Glomerular endothelial cell (primary cell): ENCODE data around the gene NOSTRIN. TPM values are rescaled to one million over a fixed set of nuclear protein-coding genes. Genes with fewer than 3 reads are reported as not detected.
"Not testable (repeated sequence)": the region's sequence is repeated elsewhere in the genome, so short reads cannot be mapped to it uniquely, and the experiment has no call there.

Experiments used
- DNase-seq: peaks from one replicate; pipeline ENCODE4 v3.0.0-alpha.2; 2011; ENCODE audit warnings: low read depth, low spot score; ENCODE audit errors: extremely low read depth
- total RNA-seq: library from RNA; depleted of rRNA; stranded (reverse); fragments of >200 nt; gene quantifications from 2 replicates; pipeline ENCODE4 v1.2.3, GENCODE V29; 2015

Gene NOSTRIN
- total RNA-seq, 1 donor from 2014 or later: 20.1 TPM

DNA sequence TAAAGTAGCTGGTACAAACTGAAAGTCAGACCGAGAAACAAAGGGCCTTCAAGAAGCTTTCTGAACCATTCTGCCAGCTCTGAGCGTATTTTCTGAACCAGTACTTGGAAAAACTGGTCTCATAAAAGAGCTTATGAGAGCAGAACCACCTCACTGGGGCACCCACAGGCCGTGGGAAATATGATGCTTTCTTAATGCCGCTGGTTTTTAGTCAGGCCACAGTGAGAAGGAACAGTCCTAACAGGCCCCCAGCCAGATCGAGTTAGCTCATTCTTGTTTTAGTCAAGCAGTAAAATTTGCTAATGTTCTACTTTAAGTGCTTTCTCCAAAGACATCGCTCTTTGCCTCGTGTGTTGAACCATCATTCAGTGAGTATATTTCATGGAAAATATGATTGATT, 12.7 kb upstream of the NOSTRIN start:
- no peak for DNase-seq

DNA sequence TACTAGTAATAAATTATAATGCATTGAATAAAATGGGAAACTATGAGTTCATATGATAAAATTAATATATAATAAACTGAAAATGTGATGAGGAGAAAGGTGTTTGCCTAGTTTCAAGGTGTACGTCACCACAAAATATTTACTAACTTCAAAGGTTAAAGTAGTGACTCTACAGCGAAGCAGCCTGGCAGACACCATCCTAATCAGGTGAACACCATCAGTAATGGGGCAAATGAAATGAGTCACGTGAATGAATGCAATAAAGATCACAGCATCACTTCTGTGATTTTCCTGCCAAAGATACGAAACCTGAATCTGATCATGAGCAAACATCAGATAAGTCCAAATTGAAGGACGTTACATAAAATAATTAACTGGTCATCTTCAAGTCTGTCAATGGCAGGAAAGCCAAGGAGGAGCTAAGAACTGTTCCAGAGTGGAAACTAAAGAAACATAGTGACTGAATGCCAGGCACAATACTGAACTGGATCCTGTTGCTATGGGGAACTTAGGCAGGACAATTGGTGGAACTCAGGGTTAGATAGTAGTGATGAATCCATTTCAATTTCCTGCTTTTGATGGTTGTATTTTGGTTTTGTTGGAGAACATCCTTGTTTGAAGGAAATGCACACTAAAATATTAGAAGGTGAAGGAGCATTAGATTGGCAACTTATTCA, 12.1 kb upstream of the NOSTRIN start:
- DNase-seq: no peak

DNA sequence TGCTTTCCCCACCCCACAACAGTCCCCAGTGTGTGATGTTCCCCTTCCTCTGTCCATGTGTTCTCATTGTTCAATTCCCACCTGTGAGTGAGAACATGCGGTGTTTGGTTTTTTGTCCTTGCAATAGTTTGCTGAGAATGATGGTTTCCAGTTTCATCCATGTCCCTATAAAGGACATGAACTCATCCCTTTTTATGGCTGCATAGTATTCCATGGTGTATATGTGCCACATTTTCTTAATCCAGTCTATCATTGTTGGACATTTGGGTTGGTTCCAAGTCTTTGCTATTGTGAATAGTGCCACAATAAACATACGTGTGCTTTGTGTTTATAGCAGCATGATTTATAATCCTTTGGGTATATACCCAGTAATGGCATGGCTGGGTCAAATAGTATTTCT, 11.3 kb upstream of the NOSTRIN start:
- DNase-seq: not testable (repeated sequence)

DNA sequence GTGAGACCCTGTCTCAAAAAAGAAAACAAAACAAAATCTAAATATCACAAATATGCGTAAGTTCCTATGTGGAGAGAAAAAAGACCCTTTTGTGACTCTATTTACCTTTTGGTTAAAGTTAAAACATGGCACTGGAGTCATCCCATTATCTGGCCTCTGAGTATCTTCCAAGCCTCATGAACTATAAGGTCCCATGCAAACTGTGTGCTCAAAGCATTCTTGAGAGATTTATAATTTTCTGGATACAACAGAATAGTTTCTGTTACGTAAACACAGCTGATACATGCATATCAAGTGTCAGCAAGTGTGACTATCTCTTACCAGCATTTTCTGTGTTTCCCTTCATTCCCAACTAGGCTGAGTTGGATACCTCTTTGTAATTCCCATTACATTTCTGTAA, 8.8 kb upstream of the NOSTRIN start:
- DNase-seq: no peak

- no peak for DNase-seq
Observed at GRCh38 chr2:168794968-168795367, 7.5 kb upstream of the NOSTRIN start.

DNA sequence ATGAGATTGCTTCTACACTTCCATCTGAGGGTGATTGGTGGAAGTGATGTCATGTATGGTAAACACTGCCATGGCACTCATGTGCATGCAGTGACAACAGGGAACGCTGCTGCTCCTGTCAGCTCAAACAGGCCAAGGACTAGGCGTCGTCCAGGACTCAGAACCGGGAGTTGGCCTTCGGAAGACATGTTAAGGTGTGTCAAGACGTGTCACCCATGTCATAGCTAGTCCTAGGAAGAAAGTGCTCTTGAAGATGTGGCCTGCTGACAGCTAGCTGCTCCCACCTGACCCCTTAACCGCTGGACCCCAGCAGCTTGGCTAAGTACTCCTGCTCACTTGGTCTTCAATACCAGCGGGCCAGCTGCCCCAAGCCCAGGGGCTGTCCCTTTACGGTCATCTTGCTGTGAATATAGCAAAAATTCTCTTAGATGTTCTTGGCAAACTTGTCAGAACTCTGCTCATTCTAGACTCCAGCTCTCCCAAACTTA, 6.3 kb upstream of the NOSTRIN start:
- DNase-seq: no peak

DNA sequence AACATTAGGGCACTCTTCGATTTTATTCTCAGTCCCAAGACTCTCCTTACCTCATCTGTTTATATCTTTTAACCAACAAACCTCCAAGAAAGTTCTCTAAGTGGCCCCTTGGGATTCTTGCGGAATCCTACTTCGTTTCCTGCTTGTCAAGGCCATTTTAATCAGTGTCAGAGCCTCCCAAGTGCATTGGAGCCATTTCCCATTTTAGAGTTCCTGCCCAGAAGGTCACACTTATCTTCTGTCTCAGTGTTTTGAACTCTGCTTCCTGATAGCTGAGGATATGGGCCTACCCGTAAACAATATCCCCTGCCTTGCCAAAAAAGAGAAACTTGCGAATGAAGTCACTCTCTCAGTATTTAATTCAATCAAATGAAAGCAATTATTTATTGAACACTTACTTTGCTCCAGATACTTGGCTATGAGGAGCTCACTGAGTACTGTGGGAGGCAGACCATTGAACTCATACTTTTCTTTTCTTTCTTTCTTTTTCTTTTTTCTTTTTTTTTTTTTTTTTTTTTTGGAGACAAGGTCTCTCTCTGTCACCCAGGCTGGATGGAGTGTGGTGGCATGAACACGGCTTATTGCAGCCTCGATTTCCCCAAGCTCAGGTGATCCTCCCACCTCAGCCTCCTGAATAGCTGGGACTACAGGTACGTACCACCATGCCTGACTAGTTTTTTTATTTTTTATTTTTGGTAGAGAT, 5.7 kb upstream of the NOSTRIN start:
- no peak for DNase-seq

DNA sequence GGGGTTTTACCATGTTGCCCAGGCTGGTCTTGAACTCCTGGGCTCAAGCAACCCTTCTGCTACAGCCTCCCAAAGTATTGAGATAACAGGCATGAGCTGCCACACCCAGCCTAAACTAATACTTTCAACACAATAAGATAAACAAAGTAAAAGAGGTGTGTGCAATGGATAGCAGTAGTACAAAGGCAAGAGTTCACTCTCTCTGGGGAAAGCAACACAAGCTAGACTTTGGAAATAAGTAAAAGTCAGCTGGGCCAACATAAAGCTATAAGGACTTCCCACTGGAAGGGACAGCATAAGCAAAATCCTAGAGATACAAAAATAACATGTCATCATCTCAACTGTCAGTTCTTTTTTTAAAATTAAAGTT, 5.2 kb upstream of the NOSTRIN start:
- no peak for DNase-seq

DNA sequence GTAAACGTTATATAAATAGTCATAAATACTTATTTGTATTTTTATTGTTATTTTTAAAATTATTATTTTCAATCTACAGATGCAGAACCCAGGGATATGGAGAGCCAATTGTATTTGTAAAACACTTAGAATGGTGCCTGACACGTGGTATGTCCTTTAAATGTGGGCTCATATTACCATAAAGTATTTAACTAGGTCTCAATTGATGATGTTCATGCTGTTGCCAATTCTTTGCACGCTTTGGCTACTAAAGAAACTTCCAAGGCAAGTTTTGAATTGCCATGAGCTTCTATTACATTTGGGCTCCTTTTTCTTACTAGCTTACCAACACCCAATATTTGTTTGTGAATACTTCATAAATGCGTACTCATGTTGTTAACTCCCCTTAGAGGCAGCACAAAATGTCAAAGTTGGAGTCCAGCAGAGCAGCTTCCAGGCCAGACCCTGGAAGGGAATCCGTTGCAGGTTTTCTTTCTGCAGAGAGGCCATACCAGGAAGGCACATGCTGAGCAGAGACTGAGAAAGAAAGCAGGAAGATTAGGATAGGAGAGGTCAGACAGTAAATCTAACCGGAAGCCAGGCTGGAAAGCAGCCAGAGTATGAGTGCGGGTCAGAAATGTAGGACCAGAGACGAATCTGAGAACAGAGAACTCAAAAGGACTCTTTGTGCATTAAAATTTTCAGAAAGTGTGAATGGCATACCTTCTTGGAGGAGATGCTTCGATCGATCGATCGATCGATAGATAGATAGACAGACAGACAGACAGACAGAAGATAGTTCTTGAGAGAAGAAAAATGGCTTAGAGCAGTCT, 4.2 kb upstream of the NOSTRIN start:
- no peak for DNase-seq

- no peak for DNase-seq
Observed at GRCh38 chr2:168798888-168799410, 3.5 kb upstream of the NOSTRIN start.

GRCh38 chr2:168801471-168801870, 966 bp upstream of the NOSTRIN start:
- DNase-seq: no peak

GRCh38 chr2:168802859-168803725, 655 bp downstream of the NOSTRIN start:
- DNase-seq: no peak

DNA sequence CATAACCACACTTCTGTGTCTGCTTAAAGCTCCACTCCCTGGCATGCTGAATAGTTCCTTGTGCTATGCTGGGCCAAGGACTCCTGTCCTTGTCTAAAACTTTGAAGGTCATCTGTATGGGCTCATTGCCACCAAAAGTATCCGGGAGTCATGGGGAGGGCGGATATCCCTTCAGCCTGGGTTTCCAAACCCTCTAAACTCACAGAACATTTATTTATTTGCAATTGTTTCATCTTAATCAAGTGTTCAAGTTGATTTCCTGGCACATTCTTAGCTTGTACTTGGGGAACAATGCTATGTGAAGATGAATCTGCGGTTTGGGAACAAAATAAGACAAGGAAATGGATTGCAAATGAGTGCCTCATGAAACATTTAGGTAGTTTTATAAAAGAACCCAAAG, 1.8 kb downstream of the NOSTRIN start:
- DNase-seq: no peak

DNA sequence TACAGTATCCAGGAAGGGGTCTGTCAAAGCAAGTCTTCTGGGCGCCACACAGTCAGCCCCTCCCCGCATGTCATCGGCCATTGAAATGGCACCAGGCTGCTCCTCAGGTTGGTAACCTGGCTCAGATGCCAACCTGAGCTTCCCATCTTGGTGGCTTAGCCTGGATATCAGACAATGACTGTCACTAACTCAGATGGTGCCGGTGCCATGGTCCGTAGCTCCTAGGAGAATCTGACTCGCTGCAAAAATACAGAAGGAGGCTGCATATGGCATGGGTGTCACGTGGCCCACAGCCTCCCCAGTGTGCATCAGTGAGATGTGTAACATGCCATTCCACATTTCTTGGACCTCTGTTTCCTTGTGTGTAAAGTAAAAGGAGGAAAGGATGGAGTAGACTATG, 3.2 kb downstream of the NOSTRIN start:
- DNase-seq: no peak

GRCh38 chr2:168809537-168809936, 7.1 kb downstream of the NOSTRIN start:
- DNase-seq: no peak

GRCh38 chr2:168810235-168810634, 7.8 kb downstream of the NOSTRIN start:
- no peak for DNase-seq

GRCh38 chr2:168811696-168812095, 9.3 kb downstream of the NOSTRIN start:
- DNase-seq: no peak

DNA sequence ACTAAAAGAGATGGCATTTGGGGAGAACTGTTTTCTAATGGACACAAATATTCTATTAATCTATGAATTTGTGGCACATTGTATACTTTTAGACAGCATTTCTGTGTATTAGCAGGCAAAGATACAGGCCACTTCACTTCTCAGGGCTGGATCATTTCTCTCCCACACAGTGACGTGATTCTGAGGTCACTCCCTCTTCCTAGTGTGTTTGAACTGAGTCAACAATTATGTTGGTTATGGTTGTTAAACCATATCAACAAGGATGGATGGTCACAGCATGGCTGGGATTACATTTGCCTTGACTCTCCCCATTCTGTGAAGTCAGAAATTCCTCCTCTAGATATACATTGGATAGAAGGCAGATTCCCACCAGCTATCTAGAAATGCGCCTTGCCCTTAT, 11.6 kb downstream of the NOSTRIN start:
- DNase-seq: no peak

GRCh38 chr2:168814939-168815907, 12.8 kb downstream of the NOSTRIN start:
- no peak for DNase-seq
